Neural crest cell (in vitro differentiated cells): Measurements from ENCODE around the gene NIM1K. TPM values are rescaled to one million over a fixed set of nuclear protein-coding genes. Genes with fewer than 3 reads are reported as not detected.
"Not testable (repeated sequence)": the region's sequence is repeated elsewhere in the genome, so short reads cannot be mapped to it uniquely, and the experiment has no call there.

Source experiments
- DNase-seq: peaks from one replicate; pipeline ENCODE4 v3.0.0; 2021; ENCODE audit warnings: low read depth, mixed read lengths, low spot score
- H3K27ac Mint-ChIP-seq: one replicate; pipeline ENCODE4 v1.8.0; 2021; ENCODE audit warnings: mild to moderate bottlenecking, mixed read lengths; ENCODE audit not compliant: unreplicated experiment
- H3K27me3 Mint-ChIP-seq: 2 replicates; pipeline ENCODE4 v1.8.0; 2021; ENCODE audit warnings: low read depth, mild to moderate bottlenecking, mixed read lengths
- H3K36me3 Mint-ChIP-seq: 2 replicates; pipeline ENCODE4 v1.8.0; 2021; ENCODE audit warnings: low read depth, mild to moderate bottlenecking, mixed read lengths
- H3K4me1 Mint-ChIP-seq: 2 replicates; pipeline ENCODE4 v1.8.0; 2021; ENCODE audit warnings: mixed read lengths
- H3K4me3 Mint-ChIP-seq: one replicate; pipeline ENCODE4 v1.8.0; 2021; ENCODE audit warnings: mild to moderate bottlenecking, mixed read lengths
- H3K9me3 Mint-ChIP-seq: 2 replicates; pipeline ENCODE4 v1.8.0; 2021; ENCODE audit warnings: mixed read lengths
- total RNA-seq: library from RNA; stranded (reverse); gene quantifications from 2 replicates; pipeline ENCODE4 v1.2.1, GENCODE V29; 2021
- TF ChIP-seq, protein P1 (sequence below): fragments of 200-600 bp; sonication (generic); conservative IDR thresholded peaks from 2 replicates; pipeline ENCODE4 v1.5.0; 2021; ENCODE audit warnings: antibody characterized with exemption, mild to moderate bottlenecking

The NIM1K gene
- total RNA-seq, 1 donor from 2014 or later: 0.30 TPM

DNA sequence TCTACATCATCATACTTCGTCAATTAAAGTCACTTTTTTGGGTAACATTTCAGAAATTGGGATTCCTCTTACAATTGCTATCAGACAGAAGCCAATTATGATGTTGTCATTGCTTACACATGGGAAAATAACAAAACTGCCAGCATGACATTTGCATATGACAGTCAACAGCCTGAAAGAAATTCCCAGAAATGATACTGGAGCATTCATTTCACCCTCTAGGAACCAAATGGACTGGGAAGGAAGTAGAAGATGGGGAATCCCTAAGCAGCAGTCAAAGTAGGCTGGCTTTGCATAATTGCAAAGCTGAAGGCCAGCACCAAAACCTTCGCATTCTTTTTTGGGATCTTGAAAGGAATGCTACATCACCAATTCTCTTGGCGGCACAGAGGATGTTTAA is 110.5 kb downstream of the NIM1K start:
- peaks cover 10% of the 10 kb centered on the region for H3K36me3 Mint-ChIP-seq
- peaks cover 70% of the 10 kb centered on the region for H3K4me1 Mint-ChIP-seq
- H3K4me3 Mint-ChIP-seq: no peak overlapping the region
- no peaks in the 10 kb centered on the region for H3K9me3 Mint-ChIP-seq
- no peak for DNase-seq
- no peaks in the 10 kb centered on the region for H3K27me3 Mint-ChIP-seq
- TF ChIP-seq, protein P1, sequence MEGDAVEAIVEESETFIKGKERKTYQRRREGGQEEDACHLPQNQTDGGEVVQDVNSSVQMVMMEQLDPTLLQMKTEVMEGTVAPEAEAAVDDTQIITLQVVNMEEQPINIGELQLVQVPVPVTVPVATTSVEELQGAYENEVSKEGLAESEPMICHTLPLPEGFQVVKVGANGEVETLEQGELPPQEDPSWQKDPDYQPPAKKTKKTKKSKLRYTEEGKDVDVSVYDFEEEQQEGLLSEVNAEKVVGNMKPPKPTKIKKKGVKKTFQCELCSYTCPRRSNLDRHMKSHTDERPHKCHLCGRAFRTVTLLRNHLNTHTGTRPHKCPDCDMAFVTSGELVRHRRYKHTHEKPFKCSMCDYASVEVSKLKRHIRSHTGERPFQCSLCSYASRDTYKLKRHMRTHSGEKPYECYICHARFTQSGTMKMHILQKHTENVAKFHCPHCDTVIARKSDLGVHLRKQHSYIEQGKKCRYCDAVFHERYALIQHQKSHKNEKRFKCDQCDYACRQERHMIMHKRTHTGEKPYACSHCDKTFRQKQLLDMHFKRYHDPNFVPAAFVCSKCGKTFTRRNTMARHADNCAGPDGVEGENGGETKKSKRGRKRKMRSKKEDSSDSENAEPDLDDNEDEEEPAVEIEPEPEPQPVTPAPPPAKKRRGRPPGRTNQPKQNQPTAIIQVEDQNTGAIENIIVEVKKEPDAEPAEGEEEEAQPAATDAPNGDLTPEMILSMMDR: no peak
- no peak overlapping the region for H3K27ac Mint-ChIP-seq

GRCh38 chr5:43303242-43303641 is 111.2 kb downstream of the NIM1K start:
- H3K9me3 Mint-ChIP-seq: no peaks in the 10 kb centered on the region
- peak overlapping the region; percentile 63 for H3K4me3 Mint-ChIP-seq
- H3K36me3 Mint-ChIP-seq: peaks cover 10% of the 10 kb centered on the region
- DNase-seq: no peak
- TF ChIP-seq, protein P1: no peak
- H3K27me3 Mint-ChIP-seq: no peaks in the 10 kb centered on the region
- H3K27ac Mint-ChIP-seq: no peak overlapping the region
- peaks cover 77% of the 10 kb centered on the region for H3K4me1 Mint-ChIP-seq

DNA sequence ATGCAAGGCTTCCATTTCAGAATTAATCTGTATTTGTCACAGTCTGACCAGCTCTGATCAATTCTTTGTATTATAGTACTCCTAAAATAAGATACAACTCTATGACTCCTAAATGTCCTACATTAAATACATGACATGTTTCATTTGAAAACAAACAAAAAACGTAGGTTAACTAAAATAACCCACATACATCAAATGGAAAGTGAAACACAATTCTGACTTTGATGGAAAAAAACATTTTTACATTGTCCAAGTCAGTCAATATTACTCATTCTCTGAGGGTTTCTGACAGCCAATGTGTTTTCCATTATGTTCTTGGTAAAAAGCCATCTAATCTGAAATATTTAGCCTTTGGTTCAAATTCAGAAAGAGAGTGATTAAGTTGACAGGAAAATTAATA is 112.5 kb downstream of the NIM1K start:
- H3K27me3 Mint-ChIP-seq: no peaks in the 10 kb centered on the region
- no peak overlapping the region for H3K27ac Mint-ChIP-seq
- H3K36me3 Mint-ChIP-seq: peaks cover 10% of the 10 kb centered on the region
- H3K4me3 Mint-ChIP-seq: no peak overlapping the region
- TF ChIP-seq, protein P1: no peak
- H3K4me1 Mint-ChIP-seq: peaks cover 84% of the 10 kb centered on the region
- no peak for DNase-seq
- H3K9me3 Mint-ChIP-seq: no peaks in the 10 kb centered on the region

GRCh38 chr5:43305948-43306565 is 114.0 kb downstream of the NIM1K start:
- Mint-ChIP-seq H3K4me3 (peak overlapping the region; percentile 66), H3K9me3 (no peaks in the 10 kb centered on the region), H3K27me3 (no peaks in the 10 kb centered on the region), H3K4me1 (peaks cover 84% of the 10 kb centered on the region), H3K27ac (no peak overlapping the region), H3K36me3 (peaks cover 11% of the 10 kb centered on the region)
- no peak for DNase-seq
- TF ChIP-seq, protein P1: peak; percentile 85

DNA sequence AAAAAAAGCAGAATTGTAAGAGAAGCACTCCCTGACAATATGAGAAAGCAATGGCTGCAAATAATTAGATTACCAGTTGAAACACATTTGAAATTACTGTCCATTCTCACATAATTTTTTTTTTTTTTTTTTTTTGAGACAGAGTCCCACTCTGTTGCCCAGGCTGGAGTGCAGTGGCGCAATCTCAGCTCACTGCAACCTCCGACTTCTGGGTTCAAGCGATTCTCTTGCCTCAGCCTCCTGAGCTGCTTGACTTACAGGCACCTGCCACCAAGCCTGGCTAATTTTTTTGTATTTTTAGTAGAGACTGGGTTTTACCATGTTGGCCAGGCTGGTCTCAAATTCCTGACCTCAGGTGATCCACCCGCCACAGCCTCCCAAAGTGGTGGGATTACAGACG is 114.9 kb downstream of the NIM1K start:
- Mint-ChIP-seq H3K4me1 (peaks cover 79% of the 10 kb centered on the region), H3K4me3 (peak overlapping the region; percentile 66), H3K36me3 (peaks cover 11% of the 10 kb centered on the region)
- H3K27ac Mint-ChIP-seq, H3K9me3 Mint-ChIP-seq, DNase-seq, H3K27me3 Mint-ChIP-seq: not testable (repeated sequence)

DNA sequence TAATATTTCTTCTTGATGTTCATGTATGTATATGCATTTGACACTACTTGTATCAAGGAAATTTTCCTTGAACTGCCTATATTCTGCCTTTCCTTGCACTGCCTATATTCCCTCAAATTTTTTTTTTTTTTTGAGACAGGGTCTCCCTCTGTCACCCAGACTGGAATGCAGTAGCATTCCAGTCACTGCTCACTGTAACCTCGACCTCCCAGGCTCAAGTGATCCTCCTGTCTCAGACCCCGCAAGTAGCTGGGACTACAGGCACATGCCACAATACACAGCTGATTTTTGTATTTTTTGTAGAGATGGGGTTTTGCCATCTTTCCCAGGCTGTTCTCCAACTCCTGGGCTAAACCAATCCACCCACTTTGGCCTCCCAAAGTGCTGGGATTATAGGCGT is 117.1 kb downstream of the NIM1K start:
- Mint-ChIP-seq H3K27ac (peak overlapping the region; percentile 40), H3K9me3 (peaks cover 3% of the 10 kb centered on the region), H3K4me3 (peak overlapping the region; percentile 97), H3K36me3 (peaks cover 19% of the 10 kb centered on the region), H3K27me3 (no peaks in the 10 kb centered on the region), H3K4me1 (peaks cover 68% of the 10 kb centered on the region)
- DNase-seq: no peak
- TF ChIP-seq, protein P1: no peak
